Gastrocnemius medialis (tissue), 4 donors: ENCODE data around the gene PTPRN2.

Experiments used
- CTCF ChIP-seq, 5 experiments: fragments of 450-650 bp in 3 of 5; fragments of 200-600 bp in 2 of 5; sonication (generic) in 2 of 5; IDR thresholded peaks in 4 of 5; conservative IDR thresholded peaks in 1 of 5; 1 replicate in 4 of 5; 2 replicates in 1 of 5; pipeline ENCODE4 v1.5.1; 2016 to 2019; ENCODE audit warnings: antibody characterized with exemption in 5 of 5, mild to moderate bottlenecking in 3 of 5, moderate library complexity in 3 of 5
- POLR2A ChIP-seq, 2 donors: fragments of 450-650 bp; IDR thresholded peaks; one replicate each; pipeline ENCODE4 v1.6.1; 2017; ENCODE audit warnings: antibody characterized with exemption in 2 of 2, mild to moderate bottlenecking in 2 of 2, moderate library complexity in 2 of 2

- TF ChIP-seq CTCF (IDR thresholded peaks at IDR 0.05 in 4 of 5, conservative IDR thresholded peaks at IDR 0.05 in 1 of 5) (no peak), POLR2A (IDR thresholded peaks at IDR 0.05) (no peak)
Measured at GRCh38 chr7:157840174-157840913, 747.3 kb downstream of the PTPRN2 start.
